SU-DHL-6 (cell line): ENCODE data around the gene KIAA0319L.

Source experiments
- H2AFZ ChIP-seq: fragments of 200-600 bp; sonication (generic); 2 replicates; pipeline ENCODE4 v1.6.1; 2014; ENCODE audit warnings: low read depth, mild to moderate bottlenecking, moderate library complexity, mixed read lengths, antibody characterized with exemption, low read length; ENCODE audit not compliant: severe bottlenecking
- H3F3A ChIP-seq: fragments of 200-600 bp; shearing (Covaris generic); 2 replicates; pipeline ENCODE4 v1.6.0; 2016; ENCODE audit warnings: antibody characterized with exemption, mild to moderate bottlenecking; ENCODE audit not compliant: insufficient read depth
- H3K27ac ChIP-seq: fragments of 200-600 bp; sonication (generic); 2 replicates; pipeline ENCODE4 v1.5.1; 2016; ENCODE audit warnings: low read depth, mild to moderate bottlenecking, low read length, moderate library complexity, mixed read lengths
- H3K27me3 ChIP-seq: fragments of 200-600 bp; sonication (generic), shearing (Covaris generic); 2 replicates; pipeline ENCODE4 v1.6.0; 2014; ENCODE audit warnings: mild to moderate bottlenecking, low read length
- H3K36me3 ChIP-seq: fragments of 200-600 bp; sonication (generic); 2 replicates; pipeline ENCODE4 v1.6.1; 2014; ENCODE audit warnings: mild to moderate bottlenecking, low read length, mixed read lengths
- H3K4me2 ChIP-seq: fragments of 300-600, 200-600 bp; shearing (Covaris generic), sonication (generic); 2 replicates; pipeline ENCODE4 v1.6.0; 2014; ENCODE audit warnings: low read length, low read depth, mild to moderate bottlenecking; ENCODE audit not compliant: poor library complexity, severe bottlenecking
- H3K4me3 ChIP-seq: fragments of 200-600 bp; sonication (generic); 2 replicates; pipeline ENCODE4 v1.5.1; 2014; ENCODE audit warnings: antibody characterized with exemption, low read length, mild to moderate bottlenecking, mixed read lengths; ENCODE audit not compliant: insufficient read depth, poor library complexity, severe bottlenecking
- H3K79me2 ChIP-seq: fragments of 200-600 bp; sonication (generic); 2 replicates; pipeline ENCODE4 v1.6.1; 2014; ENCODE audit warnings: mild to moderate bottlenecking, low read length, moderate library complexity; ENCODE audit not compliant: insufficient read depth
- H3K9ac ChIP-seq: fragments of 200-600 bp; sonication (generic); 2 replicates; pipeline ENCODE4 v1.7.0; 2014; ENCODE audit warnings: mild to moderate bottlenecking, low read length
- H3K9me2 ChIP-seq: fragments of 200-600 bp; sonication (generic); replicated peaks from 2 replicates; pipeline ENCODE4 v1.6.1; 2014; ENCODE audit warnings: low read length; ENCODE audit not compliant: insufficient read depth
- H3K9me3 ChIP-seq: fragments of 200-600 bp; sonication (generic); 2 replicates; pipeline ENCODE4 v1.6.1; 2014; ENCODE audit warnings: low read length, mixed read lengths; ENCODE audit not compliant: insufficient read depth
- H4K20me1 ChIP-seq: fragments of 200-600 bp; sonication (generic); 2 replicates; pipeline ENCODE4 v1.6.1; 2014; ENCODE audit warnings: low read depth, mild to moderate bottlenecking, antibody characterized with exemption, low read length, moderate library complexity, mixed read lengths
- EZH2phosphoT487 ChIP-seq: fragments of 200-600 bp; sonication (generic), shearing (Covaris generic); conservative IDR thresholded peaks from 2 replicates; pipeline ENCODE4 v1.6.1; 2018; ENCODE audit warnings: mild to moderate bottlenecking, antibody characterized with exemption, low read length, moderate library complexity, mixed read lengths
- TF ChIP-seq, protein P1 (sequence below): fragments of 200-600 bp; sonication (generic); IDR thresholded peaks from one replicate; pipeline ENCODE4 v1.5.1; 2017; ENCODE audit warnings: antibody characterized with exemption, mild to moderate bottlenecking, low read length, moderate library complexity; ENCODE audit not compliant: insufficient read depth, poor library complexity, severe bottlenecking

KIAA0319L gene

DNA sequence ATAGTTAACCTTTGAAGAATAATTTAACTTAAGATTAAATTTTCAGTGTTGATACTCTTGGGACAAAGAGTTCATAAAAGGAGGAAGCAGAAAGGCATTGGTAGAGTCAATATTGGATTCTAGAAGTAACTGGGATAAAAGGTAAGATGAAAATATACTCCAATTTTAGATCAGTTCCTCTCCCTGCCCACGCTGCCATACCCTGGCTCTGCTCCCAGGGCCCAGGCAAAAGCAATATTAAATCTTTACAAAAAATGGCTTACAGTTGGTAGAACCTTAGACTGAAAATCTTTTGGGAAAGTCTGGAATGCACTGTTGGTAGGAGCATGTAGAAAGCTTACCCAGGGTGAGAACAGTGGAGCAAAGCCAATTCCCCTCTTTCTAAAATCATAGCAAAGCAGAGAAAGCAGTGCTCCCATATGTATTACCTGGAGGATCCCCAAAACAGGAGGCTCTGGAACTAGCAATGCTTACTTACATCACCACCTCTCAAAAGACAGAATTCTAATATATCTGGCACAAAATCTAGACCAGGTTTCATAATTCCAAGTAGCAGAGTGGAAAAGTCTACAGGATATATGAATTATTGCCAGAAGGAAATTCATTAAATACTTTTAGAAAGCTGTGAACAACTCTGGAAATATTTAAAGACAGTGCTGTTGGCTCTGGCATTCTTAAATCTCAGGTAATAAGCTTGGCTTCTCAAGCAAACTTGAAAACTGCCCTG, 24.5 kb downstream of the KIAA0319L start:
- no peak for TF ChIP-seq EZH2phosphoT487
- TF ChIP-seq, protein P1, sequence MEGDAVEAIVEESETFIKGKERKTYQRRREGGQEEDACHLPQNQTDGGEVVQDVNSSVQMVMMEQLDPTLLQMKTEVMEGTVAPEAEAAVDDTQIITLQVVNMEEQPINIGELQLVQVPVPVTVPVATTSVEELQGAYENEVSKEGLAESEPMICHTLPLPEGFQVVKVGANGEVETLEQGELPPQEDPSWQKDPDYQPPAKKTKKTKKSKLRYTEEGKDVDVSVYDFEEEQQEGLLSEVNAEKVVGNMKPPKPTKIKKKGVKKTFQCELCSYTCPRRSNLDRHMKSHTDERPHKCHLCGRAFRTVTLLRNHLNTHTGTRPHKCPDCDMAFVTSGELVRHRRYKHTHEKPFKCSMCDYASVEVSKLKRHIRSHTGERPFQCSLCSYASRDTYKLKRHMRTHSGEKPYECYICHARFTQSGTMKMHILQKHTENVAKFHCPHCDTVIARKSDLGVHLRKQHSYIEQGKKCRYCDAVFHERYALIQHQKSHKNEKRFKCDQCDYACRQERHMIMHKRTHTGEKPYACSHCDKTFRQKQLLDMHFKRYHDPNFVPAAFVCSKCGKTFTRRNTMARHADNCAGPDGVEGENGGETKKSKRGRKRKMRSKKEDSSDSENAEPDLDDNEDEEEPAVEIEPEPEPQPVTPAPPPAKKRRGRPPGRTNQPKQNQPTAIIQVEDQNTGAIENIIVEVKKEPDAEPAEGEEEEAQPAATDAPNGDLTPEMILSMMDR, result no peak
- H3F3A ChIP-seq, result no peaks in the 10 kb centered on the region
- H3K27me3 ChIP-seq, result no peaks in the 10 kb centered on the region
- no peak overlapping the region for H3K4me3 ChIP-seq
- no peaks in the 10 kb centered on the region for H3K9me2 ChIP-seq
- no peaks in the 10 kb centered on the region for H3K36me3 ChIP-seq
- no peaks in the 10 kb centered on the region for H3K9me3 ChIP-seq
- H4K20me1 ChIP-seq, result no peaks in the 10 kb centered on the region
- no peak overlapping the region for H2AFZ ChIP-seq
- H3K9ac ChIP-seq, result no peak overlapping the region
- H3K27ac ChIP-seq, result no peak overlapping the region
- H3K4me2 ChIP-seq, result no peak overlapping the region
- 0 out of 2 replicates have a peak, but pooled peaks cover 14% of the 10 kb centered on the region for H3K79me2 ChIP-seq

DNA sequence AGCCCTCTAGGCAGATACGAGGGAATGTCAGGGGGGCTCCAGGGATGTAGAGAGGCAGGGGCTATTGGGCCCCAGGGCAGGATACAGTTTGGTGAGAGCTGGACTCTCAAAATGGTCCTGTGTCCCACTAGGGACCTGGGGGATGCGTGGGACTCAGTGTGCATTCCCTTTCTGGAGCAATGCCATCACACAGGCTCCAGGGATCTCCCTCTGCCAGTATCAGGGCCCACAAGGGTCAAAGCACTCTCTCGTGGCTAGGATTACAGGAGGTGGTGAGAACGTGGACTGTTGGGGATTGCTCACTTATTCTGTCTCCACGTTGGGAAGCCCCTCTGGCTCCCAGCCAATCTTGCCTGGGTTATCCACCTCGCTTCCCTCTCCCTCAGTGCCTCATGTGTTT, 25.8 kb downstream of the KIAA0319L start:
- H3K27me3 ChIP-seq, result no peaks in the 10 kb centered on the region

DNA sequence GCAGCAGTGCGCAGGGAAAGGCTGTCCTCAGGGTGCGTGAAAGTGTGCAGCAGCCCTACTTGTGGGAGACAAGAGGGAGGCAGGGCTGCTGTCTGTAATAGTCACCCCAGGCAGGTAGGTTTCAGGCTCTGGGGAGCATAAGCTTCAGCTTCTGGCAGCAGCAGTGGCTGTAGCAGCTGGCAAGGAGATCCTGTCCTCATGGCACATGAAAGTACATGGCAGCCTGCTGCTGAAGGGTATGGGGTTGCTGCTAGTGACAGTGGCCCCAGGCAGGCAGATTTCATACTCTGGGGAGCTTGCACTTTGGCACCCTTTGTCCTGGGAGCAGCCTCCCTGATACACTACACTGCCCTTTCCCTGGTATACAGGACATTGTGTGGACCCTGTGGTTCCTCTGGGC, 26.3 kb downstream of the KIAA0319L start:
- Histone ChIP-seq H3K9ac (no peak overlapping the region), H3K9me3 (no peaks in the 10 kb centered on the region), H3K27me3 (no peaks in the 10 kb centered on the region), H2AFZ (no peak overlapping the region), H3K4me3 (no peak overlapping the region), H4K20me1 (no peaks in the 10 kb centered on the region), H3K9me2 (no peaks in the 10 kb centered on the region), H3K27ac (no peak overlapping the region), H3F3A (no peaks in the 10 kb centered on the region), H3K79me2 (0 out of 2 replicates have a peak, but pooled peaks cover 3% of the 10 kb centered on the region), H3K4me2 (no peak overlapping the region), H3K36me3 (no peaks in the 10 kb centered on the region)
- TF ChIP-seq, protein P1, result no peak
- TF ChIP-seq EZH2phosphoT487, result no peak

More for the DNA sequence above, 25.8 kb downstream of the KIAA0319L start:
- no peaks in the 10 kb centered on the region for H3F3A ChIP-seq
- H3K4me2 ChIP-seq, result no peak overlapping the region
- no peak overlapping the region for H3K4me3 ChIP-seq
- no peak overlapping the region for H3K9ac ChIP-seq
- H2AFZ ChIP-seq, result no peak overlapping the region
- H3K79me2 ChIP-seq, result 0 out of 2 replicates have a peak, but pooled peaks cover 8% of the 10 kb centered on the region
- H3K27ac ChIP-seq, result no peak overlapping the region
- no peaks in the 10 kb centered on the region for H3K36me3 ChIP-seq
- TF ChIP-seq EZH2phosphoT487, result no peak
- TF ChIP-seq, protein P1, result no peak
- H4K20me1 ChIP-seq, result no peaks in the 10 kb centered on the region
- H3K9me3 ChIP-seq, result no peaks in the 10 kb centered on the region
- H3K9me2 ChIP-seq, result no peaks in the 10 kb centered on the region
